Measurements from ENCODE around the gene SEMA3F.

- TF ChIP-seq CTCF (IDR thresholded peaks at IDR 0.05): no peak
- TF ChIP-seq EZH2phosphoT487 (IDR thresholded peaks at IDR 0.05): no peak
- no peak for TF ChIP-seq EZH2 (IDR thresholded peaks at IDR 0.05)
These were observed 55.0 kb downstream of the SEMA3F start for GRCh38 chr3:50210176-50210509.
